CD4-positive, alpha-beta memory T cell (primary cell): ENCODE data around the gene TMEM183A. TPM values are rescaled to one million over a fixed set of nuclear protein-coding genes. Genes with fewer than 3 reads are reported as not detected.
A peak's percentile ranks its signal among the peaks of the same experiment; 100 is the strongest.

Experiments used
- CTCF ChIA-PET: fragments of 350-600 bp; sonication (Branson Sonifier 250); formaldehyde crosslinking; loops from one replicate; lab custom pipeline; 2021; ENCODE audit warnings: inconsistent platforms; ENCODE audit not compliant: partially characterized antibody; lab: Charles Lee
- POLR2A ChIA-PET: fragments of 350-600 bp; sonication (Branson Sonifier 250); formaldehyde crosslinking; loops from one replicate; lab custom pipeline; 2021; ENCODE audit not compliant: partially characterized antibody; lab: Charles Lee
- DNase-seq, 5 donors: peaks; one replicate each; pipeline versions ENCODE4 v3.0.0 to v3.0.0-alpha.2; 2020 to 2022; ENCODE audit warnings: mixed read lengths in 1 of 5
- H3K27ac ChIP-seq: one replicate; pipeline ENCODE4 v1.7.0; 2013; ENCODE audit warnings: low read depth, low read length
- H3K27me3 ChIP-seq: 2 replicates; pipeline ENCODE4 v1.7.0; 2013; ENCODE audit warnings: mild to moderate bottlenecking, low read length, moderate library complexity; ENCODE audit not compliant: insufficient read depth
- H3K36me3 ChIP-seq: 2 replicates; pipeline ENCODE4 v1.7.0; 2013; ENCODE audit warnings: mild to moderate bottlenecking, low read length, moderate library complexity; ENCODE audit not compliant: insufficient read depth
- H3K4me1 ChIP-seq: 2 replicates; pipeline ENCODE4 v1.7.0; 2013; ENCODE audit warnings: mild to moderate bottlenecking, low read length, moderate library complexity; ENCODE audit not compliant: insufficient read depth
- H3K4me3 ChIP-seq, 2 donors: one replicate each; pipeline ENCODE4 v1.7.0; 2013; ENCODE audit warnings: low read length in 2 of 2, mild to moderate bottlenecking in 1 of 2
- H3K9me3 ChIP-seq, 2 donors: one replicate each; pipeline ENCODE4 v1.7.0; 2013; ENCODE audit warnings: low read length in 2 of 2, control low read depth in 1 of 2; ENCODE audit not compliant: control insufficient read depth in 1 of 2
- H3K27ac Mint-ChIP-seq, 7 donors: one replicate each; pipeline ENCODE4 v1.8.0; 2020 to 2021; ENCODE audit warnings: mixed read lengths in 7 of 7, mild to moderate bottlenecking in 6 of 7, inconsistent platforms in 3 of 7, moderate library complexity in 3 of 7
- H3K27me3 Mint-ChIP-seq, 2 donors: one replicate each; pipeline ENCODE4 v1.8.0; 2020 to 2021; ENCODE audit warnings: mixed read lengths in 2 of 2
- H3K36me3 Mint-ChIP-seq, 2 donors: one replicate each; pipeline ENCODE4 v1.8.0; 2020 to 2021; ENCODE audit warnings: mixed read lengths in 2 of 2, inconsistent platforms in 1 of 2, mild to moderate bottlenecking in 1 of 2
- H3K4me1 Mint-ChIP-seq, 4 donors: one replicate each; pipeline ENCODE4 v1.8.0; 2020 to 2021; ENCODE audit warnings: mixed read lengths in 4 of 4, mild to moderate bottlenecking in 1 of 4
- H3K4me3 Mint-ChIP-seq, 8 donors: one replicate each; pipeline ENCODE4 v1.8.0; 2020 to 2021; ENCODE audit warnings: mixed read lengths in 8 of 8, mild to moderate bottlenecking in 7 of 8, moderate library complexity in 6 of 8, inconsistent platforms in 3 of 8
- H3K9me3 Mint-ChIP-seq, 8 donors: one replicate each; pipeline ENCODE4 v1.8.0; 2020 to 2021; ENCODE audit warnings: mixed read lengths in 8 of 8, mild to moderate bottlenecking in 5 of 8, inconsistent platforms in 3 of 8, moderate library complexity in 1 of 8
- intact Hi-C: fragments of 100-400 bp; cut with micrococcal nuclease; formaldehyde crosslinking; loops from one replicate; pipeline ENCODE4 v1.15.1; 2023
- polyA plus RNA-seq, 2 donors: library from polyadenylated mRNA; unstranded; fragments of 300-500 nt; fragmentation: Illumina TruSeq; gene quantifications; one replicate each; pipeline ENCODE4 v1.2.3, GENCODE V29; 2021
- total RNA-seq, 2 experiments: library from RNA; stranded (reverse); gene quantifications; one replicate each; pipeline ENCODE4 v1.2.3, GENCODE V29; 2021

TMEM183A gene
- total and polyA plus RNA-seq, 4 experiments from 2014 or later = 53.9 to 71.2 (median 69.8) TPM

DNA sequence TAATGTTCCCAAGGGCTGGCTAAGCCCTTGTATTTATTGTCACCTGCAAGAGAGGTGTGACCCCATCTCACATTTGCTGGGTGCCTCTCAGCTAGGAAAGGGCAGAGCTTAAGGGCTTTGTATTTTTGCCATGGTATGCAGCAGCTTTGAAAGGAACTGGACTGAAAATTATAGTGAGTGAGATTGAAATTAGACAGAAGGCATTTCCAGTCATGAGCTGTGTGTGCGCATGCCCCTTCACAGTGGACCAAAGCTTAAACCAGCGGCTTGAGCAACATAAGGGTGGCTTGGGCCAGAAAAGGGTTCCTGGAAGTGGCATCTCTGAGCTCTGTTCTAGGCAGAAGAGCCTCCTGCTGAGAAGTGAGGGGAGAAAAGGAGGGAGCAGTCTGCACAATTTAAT, 58.8 kb downstream of the TMEM183A start:
- intact Hi-C loops = no loop called here
- no peak for DNase-seq
- H3K36me3 ChIP-seq = no peaks in the 10 kb centered on the region
- H3K9me3 ChIP-seq = no peaks in the 10 kb centered on the region
- Mint-ChIP-seq H3K36me3 (no peaks in the 10 kb centered on the region), H3K4me1 (no peaks in the 10 kb centered on the region), H3K4me3 (no peak overlapping the region), H3K27ac (no peak overlapping the region), H3K9me3 (no peaks in the 10 kb centered on the region), H3K27me3 (peaks cover under 1 to 3% of the 10 kb centered on the region in 2 donors)
- no peak overlapping the region for H3K27ac ChIP-seq
- CTCF ChIA-PET = interaction anchor here (1.4 kb wide), 1 partner anchor 12 kb away, joined by 3 read pairs; no protein-coding TSS in a partner anchor
- no peaks in the 10 kb centered on the region for H3K4me1 ChIP-seq
- H3K27me3 ChIP-seq = no peaks in the 10 kb centered on the region
- no peak overlapping the region for H3K4me3 ChIP-seq
- POLR2A ChIA-PET = no interaction called here

GRCh38 chr1:203066965-203067364, 59.8 kb downstream of the TMEM183A start:
- POLR2A ChIA-PET = no interaction called here
- CTCF ChIA-PET = interaction anchor here (1.4 kb wide), 1 partner anchor 13 kb away, joined by 3 read pairs; no protein-coding TSS in a partner anchor
- Mint-ChIP-seq H3K4me1 (no peaks in the 10 kb centered on the region), H3K27me3 (peaks cover 2 to 5% of the 10 kb centered on the region in 2 donors), H3K27ac (no peak overlapping the region), H3K36me3 (no peaks in the 10 kb centered on the region), H3K4me3 (no peak overlapping the region), H3K9me3 (no peaks in the 10 kb centered on the region)
- Histone ChIP-seq H3K4me3 (no peak overlapping the region), H3K9me3 (no peaks in the 10 kb centered on the region), H3K4me1 (no peaks in the 10 kb centered on the region), H3K36me3 (no peaks in the 10 kb centered on the region), H3K27me3 (no peaks in the 10 kb centered on the region), H3K27ac (no peak overlapping the region)
- DNase-seq = no peak
- intact Hi-C loops = no loop called here

DNA sequence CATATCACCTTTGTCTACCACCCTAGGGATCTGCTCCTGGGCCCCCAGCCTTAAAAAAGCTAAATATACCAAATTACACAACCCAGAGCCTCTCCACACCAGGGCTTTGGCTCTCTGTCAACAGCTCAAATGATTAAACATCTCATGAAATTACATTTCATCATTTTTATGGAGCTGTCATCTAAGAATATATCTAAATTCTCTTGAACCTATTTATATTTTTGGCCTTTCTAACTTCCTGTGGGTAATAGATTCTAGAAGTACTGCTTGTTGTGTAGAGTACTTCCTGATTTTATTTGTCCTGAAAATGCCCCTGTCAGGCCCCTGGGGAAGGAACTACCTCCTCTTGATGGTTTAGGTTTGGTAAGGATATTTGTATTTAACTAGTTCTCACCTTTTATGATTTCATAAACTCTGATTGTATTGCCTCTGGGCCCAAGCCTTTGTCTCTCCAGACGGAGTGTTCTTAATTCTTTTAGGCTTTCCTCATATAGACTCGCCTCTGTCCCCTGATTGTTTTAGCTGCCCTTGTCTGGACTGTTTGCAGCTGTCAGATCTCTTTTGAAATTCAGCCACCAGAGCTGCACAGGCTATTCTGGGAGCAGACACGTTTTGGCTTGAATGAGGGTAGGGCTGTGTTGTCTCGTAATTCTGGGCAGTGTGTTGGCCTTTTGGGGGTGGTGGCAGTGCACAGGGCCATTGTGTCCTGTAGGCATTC, 62.0 kb downstream of the TMEM183A start:
- Mint-ChIP-seq H3K4me1 (no peaks in the 10 kb centered on the region), H3K36me3 (no peaks in the 10 kb centered on the region), H3K27ac (peak overlapping the region in 1 of 7 donors; percentile 62), H3K9me3 (no peaks in the 10 kb centered on the region), H3K4me3 (no peak overlapping the region), H3K27me3 (peaks cover 6 to 18% of the 10 kb centered on the region in 2 donors)
- Histone ChIP-seq H3K9me3 (no peaks in the 10 kb centered on the region), H3K27ac (no peak overlapping the region), H3K27me3 (no peaks in the 10 kb centered on the region), H3K36me3 (no peaks in the 10 kb centered on the region), H3K4me3 (no peak overlapping the region), H3K4me1 (no peaks in the 10 kb centered on the region)
- intact Hi-C loops = no loop called here
- ChIA-PET CTCF (interaction anchor here (1.2 kb wide), 1 partner anchor 30 kb away, joined by 3 read pairs; no protein-coding TSS in a partner anchor), POLR2A (no interaction called here)
- no peak for DNase-seq

- no peaks in the 10 kb centered on the region for H3K36me3 ChIP-seq
- no peak overlapping the region for H3K4me3 ChIP-seq
- ChIA-PET POLR2A (no interaction called here), CTCF (no interaction called here)
- no peaks in the 10 kb centered on the region for H3K9me3 Mint-ChIP-seq
- no peak for DNase-seq
- no peak overlapping the region for H3K27ac ChIP-seq
- H3K27ac Mint-ChIP-seq = no peak overlapping the region
- peaks cover 7% of the 10 kb centered on the region for H3K27me3 ChIP-seq
- H3K36me3 Mint-ChIP-seq = no peaks in the 10 kb centered on the region
- H3K4me3 Mint-ChIP-seq = no peak overlapping the region
- intact Hi-C loops = no loop called here
- peaks cover 8% of the 10 kb centered on the region for H3K4me1 ChIP-seq
- no peaks in the 10 kb centered on the region for H3K9me3 ChIP-seq
- peaks cover 4 to 12% (median 4%) of the 10 kb centered on the region in 4 donors for H3K4me1 Mint-ChIP-seq
- peaks cover 13 to 32% of the 10 kb centered on the region in 2 donors for H3K27me3 Mint-ChIP-seq
These were observed 64.9 kb downstream of the TMEM183A start for GRCh38 chr1:203072002-203072602.

DNA sequence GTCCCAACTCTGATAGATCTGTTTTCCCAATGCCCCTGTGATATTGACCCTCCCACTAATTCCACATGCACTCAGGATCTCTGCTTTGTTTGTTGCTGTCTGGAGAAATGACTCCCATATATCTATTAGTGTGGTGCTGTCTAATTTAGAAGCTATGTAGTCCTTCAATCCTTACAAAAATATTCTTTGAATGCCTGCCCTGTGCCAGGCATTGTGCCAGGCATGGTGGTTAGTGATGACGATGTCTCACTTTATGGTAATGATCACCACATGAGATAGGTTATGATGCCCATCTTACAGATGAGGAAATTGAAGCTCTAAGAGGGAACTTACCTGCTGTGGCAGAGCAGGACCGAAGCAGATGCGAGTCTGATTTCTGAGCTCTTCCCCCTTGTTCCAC, 65.7 kb downstream of the TMEM183A start:
- Histone ChIP-seq H3K36me3 (no peaks in the 10 kb centered on the region), H3K27ac (no peak overlapping the region), H3K9me3 (no peaks in the 10 kb centered on the region), H3K4me3 (no peak overlapping the region), H3K4me1 (peaks cover 8% of the 10 kb centered on the region), H3K27me3 (peaks cover 7% of the 10 kb centered on the region)
- no peaks in the 10 kb centered on the region for H3K9me3 Mint-ChIP-seq
- H3K27ac Mint-ChIP-seq = peak overlapping the region in 1 of 7 donors; percentile 5
- CTCF ChIA-PET = interaction anchor here (0.6 kb wide), 1 partner anchor 15 kb away, joined by 3 read pairs; no protein-coding TSS in a partner anchor
- POLR2A ChIA-PET = no interaction called here
- H3K27me3 Mint-ChIP-seq = peaks cover 19 to 41% of the 10 kb centered on the region in 2 donors
- no peaks in the 10 kb centered on the region for H3K36me3 Mint-ChIP-seq
- DNase-seq = no peak
- intact Hi-C loops = no loop called here
- H3K4me3 Mint-ChIP-seq = peak overlapping the region in 1 of 8 donors; percentile 4
- H3K4me1 Mint-ChIP-seq = peaks cover 4 to 12% (median 4%) of the 10 kb centered on the region in 4 donors

- Histone ChIP-seq H3K4me3 (no peak overlapping the region), H3K9me3 (no peaks in the 10 kb centered on the region), H3K27me3 (peaks cover 7% of the 10 kb centered on the region), H3K27ac (no peak overlapping the region), H3K36me3 (no peaks in the 10 kb centered on the region), H3K4me1 (peaks cover 8% of the 10 kb centered on the region)
- no peak overlapping the region for H3K27ac Mint-ChIP-seq
- no peaks in the 10 kb centered on the region for H3K9me3 Mint-ChIP-seq
- H3K27me3 Mint-ChIP-seq = peaks cover 21 to 44% of the 10 kb centered on the region in 2 donors
- peaks cover 4 to 12% (median 4%) of the 10 kb centered on the region in 4 donors for H3K4me1 Mint-ChIP-seq
- ChIA-PET POLR2A (no interaction called here), CTCF (interaction anchor here (0.6 kb wide), 1 partner anchor 14 kb away, joined by 3 read pairs; no protein-coding TSS in a partner anchor)
- no peaks in the 10 kb centered on the region for H3K36me3 Mint-ChIP-seq
- H3K4me3 Mint-ChIP-seq = no peak overlapping the region
- intact Hi-C loops = no loop called here
- DNase-seq = no peak
These were observed 66.3 kb downstream of the TMEM183A start for GRCh38 chr1:203073469-203073868.
